Spleen (tissue), 11 donors: ENCODE data around the gene MAMDC2. TPM values are rescaled to one million over a fixed set of nuclear protein-coding genes. Genes with fewer than 3 reads are reported as not detected.
A peak's percentile ranks its signal among the peaks of the same experiment; 100 is the strongest.
"Not testable (repeated sequence)": the region's sequence is repeated elsewhere in the genome, so short reads cannot be mapped to it uniquely, and the experiment has no call there.

Source experiments
- DNase-seq: peaks from one replicate; pipeline ENCODE4 v3.0.0-alpha.2; 2020
- H3K27ac ChIP-seq, 8 donors: fragments of 200-600 bp; sonication (generic) in 7 of 8; 1 replicate in 4 of 8; 2 replicates in 4 of 8; pipeline versions ENCODE4 v1.5.0 to v1.8.0; 2016 to 2021; ENCODE audit warnings: inconsistent platforms in 4 of 8, mild to moderate bottlenecking in 4 of 8, moderate library complexity in 1 of 8
- H3K27me3 ChIP-seq, 7 donors: fragments of 200-600 bp; sonication (generic) in 6 of 7; replicated peaks in 1 of 7; 1 replicate in 4 of 7; 2 replicates in 3 of 7; pipeline versions ENCODE4 v1.5.0 to v1.8.0; 2016 to 2021; ENCODE audit warnings: inconsistent platforms in 3 of 7, mild to moderate bottlenecking in 1 of 7
- H3K36me3 ChIP-seq, 6 donors: fragments of 200-600 bp; sonication (generic) in 5 of 6; 1 replicate in 4 of 6; 2 replicates in 2 of 6; pipeline versions ENCODE4 v1.5.0 to v1.8.0; 2016 to 2021; ENCODE audit warnings: inconsistent platforms in 2 of 6
- H3K4me1 ChIP-seq, 6 donors: fragments of 200-600 bp; sonication (generic) in 5 of 6; 1 replicate in 3 of 6; 2 replicates in 3 of 6; pipeline versions ENCODE4 v1.5.0 to v1.8.0; 2016 to 2021; ENCODE audit warnings: inconsistent platforms in 3 of 6
- H3K4me3 ChIP-seq, 8 donors: fragments of 200-600 bp; sonication (generic) in 7 of 8; 1 replicate in 4 of 8; 2 replicates in 4 of 8; pipeline versions ENCODE4 v1.5.0 to v1.8.0; 2016 to 2021; ENCODE audit warnings: inconsistent platforms in 4 of 8, mild to moderate bottlenecking in 4 of 8, moderate library complexity in 2 of 8
- H3K9me3 ChIP-seq, 8 donors: fragments of 200-600 bp; sonication (generic) in 7 of 8; 1 replicate in 4 of 8; 2 replicates in 4 of 8; pipeline versions ENCODE4 v1.5.0 to v1.8.0; 2016 to 2021; ENCODE audit warnings: inconsistent platforms in 4 of 8
- CTCF ChIP-seq, 11 experiments: fragments of 200-600 bp in 7 of 11; fragments of 450-650 bp in 4 of 11; sonication (generic) in 4 of 11; IDR thresholded peaks in 8 of 11; conservative IDR thresholded peaks in 3 of 11; 1 replicate in 7 of 11; 2 replicates in 4 of 11; pipeline versions ENCODE4 v1.4.0 to v1.8.0; 2016 to 2021; ENCODE audit warnings: antibody characterized with exemption in 11 of 11, inconsistent platforms in 4 of 11, mild to moderate bottlenecking in 1 of 11
- POLR2A ChIP-seq, 3 donors: fragments of 450-650 bp; IDR thresholded peaks; one replicate each; pipeline ENCODE4 v1.5.1; 2017; ENCODE audit warnings: antibody characterized with exemption in 3 of 3, mild to moderate bottlenecking in 1 of 3
- POLR2AphosphoS5 ChIP-seq, 3 donors: sonication (generic); formaldehyde crosslinking; IDR thresholded peaks; one replicate each; pipeline ENCODE4 v1.5.1; 2017; ENCODE audit warnings: antibody characterized with exemption in 3 of 3
- WGBS, 5 donors: extraction: QIAGEN DNeasy Blood & Tissue Kit in 3 of 5; methylation state at CpG; one replicate each; pipeline versions ENCODE4 v1.1.5 to v1.1.7; 2013 to 2018; 5-methylcytosine and 5-hydroxymethylcytosine counted together
- intact Hi-C: fragments of 100-400 bp; cut with DNase I; formaldehyde crosslinking; loops from one replicate; pipeline ENCODE4 v1.15.0; 2023; ENCODE audit warnings: low total_unique reads
- polyA plus RNA-seq, 3 donors: library from polyadenylated mRNA; stranded (reverse); fragments of 200-250 nt; gene quantifications; one replicate each; pipeline ENCODE4 v1.2.1, GENCODE V29; 2013
- total RNA-seq, 7 donors: library from RNA; depleted of rRNA in 3 of 7; stranded (reverse); fragments of >200 nt in 3 of 7; fragmentation: NEBNext Ultra II Directional in 4 of 7; extraction: Animal tissue kit (Norgen Biotek cat#: 25700) in 4 of 7; gene quantifications; one replicate each; pipeline versions ENCODE4 v1.1.0 to v1.2.1, GENCODE V29; 2016 to 2021
- donor health status: healthy with polysubstance abuse.
- donor health status: DM: no; HTN: no; CAD: no; lungs with moderate emphysema.
- donor health status: DM: no; HTN: no; CAD: no.
- donor health status: Bipolar disorder and iron deficiency.
- donor health status: healthy.
- donor health status: DM: no; HTN: no; CAD: no.
- donor health status: DM: yes; HTN: yes; CAD: no.

The MAMDC2 gene
- total and polyA plus RNA-seq, 10 donors = 1.5 to 65.5 (median 14.5) TPM

DNA sequence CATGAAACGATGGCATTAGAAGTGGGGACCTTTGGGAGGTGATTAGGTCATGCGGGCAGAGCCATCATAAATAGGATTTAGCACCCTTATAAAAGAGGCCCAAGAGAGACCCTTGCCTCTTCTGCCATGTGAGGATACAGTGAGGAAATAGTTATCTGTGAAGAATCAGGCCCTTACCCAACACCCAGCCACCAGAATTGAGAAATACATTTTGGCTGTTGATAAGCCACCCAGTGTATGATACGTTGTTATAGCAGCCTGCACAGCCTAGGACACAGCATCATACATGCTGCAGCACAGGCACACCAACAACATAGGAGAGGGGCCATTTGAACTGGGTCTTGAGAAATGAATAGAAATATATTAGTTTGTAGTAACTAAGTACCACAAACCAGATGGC, 8.0 kb upstream of the MAMDC2 start:
- TF ChIP-seq POLR2AphosphoS5 (IDR thresholded peaks at IDR 0.05) (no peak), POLR2A (IDR thresholded peaks at IDR 0.05) (no peak), CTCF (IDR thresholded peaks at IDR 0.05 in 8 of 11, conservative IDR thresholded peaks at IDR 0.05 in 3 of 11) (no peak)
- H3K9me3 ChIP-seq = no peaks in the 10 kb centered on the region
- no peak for DNase-seq
- no peak overlapping the region for H3K27ac ChIP-seq
- 70 to 93% (median 79%) methylated on average over 3 of the region's 3 CpGs for WGBS, 5 donors
- no peaks in the 10 kb centered on the region for H3K27me3 ChIP-seq
- H3K4me3 ChIP-seq = no peak overlapping the region
- intact Hi-C loops = no loop called here
- H3K36me3 ChIP-seq = no peaks in the 10 kb centered on the region
- H3K4me1 ChIP-seq = peaks cover 0 to 5% (median 0%) of the 10 kb centered on the region in 6 donors

- 74 to 87% (median 82%) methylated on average over 6 of the region's 6 CpGs for whole genome bisulfite sequencing, 5 donors
- intact Hi-C loops = no loop called here
- no peaks in the 10 kb centered on the region for H3K9me3 ChIP-seq
- no peak overlapping the region for H3K4me3 ChIP-seq
- no peaks in the 10 kb centered on the region for H3K36me3 ChIP-seq
- TF ChIP-seq POLR2AphosphoS5 (IDR thresholded peaks at IDR 0.05) (no peak), CTCF (IDR thresholded peaks at IDR 0.05 in 8 of 11, conservative IDR thresholded peaks at IDR 0.05 in 3 of 11) (no peak), POLR2A (IDR thresholded peaks at IDR 0.05) (no peak)
- H3K27ac ChIP-seq = no peak overlapping the region
- no peaks in the 10 kb centered on the region for H3K27me3 ChIP-seq
- H3K4me1 ChIP-seq = peaks cover 0 to 6% (median 0%) of the 10 kb centered on the region in 6 donors
- DNase-seq = no peak
Observed at GRCh38 chr9:70036641-70037040, 7.0 kb upstream of the MAMDC2 start.

GRCh38 chr9:70038171-70038621, 5.5 kb upstream of the MAMDC2 start:
- DNase-seq, H3K27ac ChIP-seq, H3K36me3 ChIP-seq, H3K4me1 ChIP-seq, H3K9me3 ChIP-seq, H3K4me3 ChIP-seq, intact Hi-C loops: not testable (repeated sequence)
- peaks cover 0 to 14% (median 0%) of the 10 kb centered on the region in 7 donors for H3K27me3 ChIP-seq
- WGBS, 5 donors = 62 to 74% (median 69%) methylated on average over 4 of the region's 4 CpGs

GRCh38 chr9:70040376-70040903, 3.2 kb upstream of the MAMDC2 start:
- TF ChIP-seq CTCF (IDR thresholded peaks at IDR 0.05 in 8 of 11, conservative IDR thresholded peaks at IDR 0.05 in 3 of 11) (no peak), POLR2AphosphoS5 (IDR thresholded peaks at IDR 0.05) (no peak), POLR2A (IDR thresholded peaks at IDR 0.05) (no peak)
- Histone ChIP-seq H3K9me3 (no peaks in the 10 kb centered on the region), H3K4me1 (peaks cover 0 to 25% (median 12%) of the 10 kb centered on the region in 6 donors), H3K27ac (peak overlapping the region in 1 of 8 donors; percentile 5), H3K4me3 (no peak overlapping the region), H3K27me3 (peaks cover 0 to 32% (median 10%) of the 10 kb centered on the region in 7 donors), H3K36me3 (no peaks in the 10 kb centered on the region)
- no peak for DNase-seq
- intact Hi-C loops = no loop called here
- 47 to 72% (median 62%) methylated on average over 3 of the region's 3 CpGs for WGBS, 5 donors
